Measurements from ENCODE around the gene CFAP61.

DNA sequence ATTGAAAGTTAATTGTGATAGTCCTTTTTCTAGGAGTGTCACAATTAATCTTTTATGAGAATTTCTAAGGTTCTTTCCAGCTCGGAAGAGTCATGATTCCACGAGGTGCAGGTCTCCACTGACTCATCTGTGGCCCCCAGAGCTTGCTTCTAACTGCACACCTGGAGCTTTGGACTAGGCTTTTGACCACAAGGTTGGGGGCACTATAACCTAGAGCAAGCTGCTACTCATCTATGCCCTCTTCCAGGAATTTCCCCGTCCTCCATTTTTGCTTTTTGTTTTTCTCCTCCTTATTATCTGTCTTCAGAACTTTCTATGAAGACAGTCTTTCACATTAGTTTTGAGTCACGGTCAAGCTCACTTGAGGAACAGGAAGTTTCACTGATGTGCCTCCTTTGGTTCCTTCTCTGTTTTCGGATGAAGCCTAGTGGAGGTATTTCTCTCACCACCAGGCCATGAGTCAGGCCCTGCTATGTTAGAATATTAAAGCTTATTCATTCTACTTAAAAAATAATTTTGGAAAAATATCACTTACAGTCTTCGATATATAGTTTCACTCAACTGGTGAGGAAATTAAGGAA is 196.4 kb downstream of the CFAP61 start:
- TF ChIP-seq, protein P1, sequence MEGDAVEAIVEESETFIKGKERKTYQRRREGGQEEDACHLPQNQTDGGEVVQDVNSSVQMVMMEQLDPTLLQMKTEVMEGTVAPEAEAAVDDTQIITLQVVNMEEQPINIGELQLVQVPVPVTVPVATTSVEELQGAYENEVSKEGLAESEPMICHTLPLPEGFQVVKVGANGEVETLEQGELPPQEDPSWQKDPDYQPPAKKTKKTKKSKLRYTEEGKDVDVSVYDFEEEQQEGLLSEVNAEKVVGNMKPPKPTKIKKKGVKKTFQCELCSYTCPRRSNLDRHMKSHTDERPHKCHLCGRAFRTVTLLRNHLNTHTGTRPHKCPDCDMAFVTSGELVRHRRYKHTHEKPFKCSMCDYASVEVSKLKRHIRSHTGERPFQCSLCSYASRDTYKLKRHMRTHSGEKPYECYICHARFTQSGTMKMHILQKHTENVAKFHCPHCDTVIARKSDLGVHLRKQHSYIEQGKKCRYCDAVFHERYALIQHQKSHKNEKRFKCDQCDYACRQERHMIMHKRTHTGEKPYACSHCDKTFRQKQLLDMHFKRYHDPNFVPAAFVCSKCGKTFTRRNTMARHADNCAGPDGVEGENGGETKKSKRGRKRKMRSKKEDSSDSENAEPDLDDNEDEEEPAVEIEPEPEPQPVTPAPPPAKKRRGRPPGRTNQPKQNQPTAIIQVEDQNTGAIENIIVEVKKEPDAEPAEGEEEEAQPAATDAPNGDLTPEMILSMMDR (conservative IDR thresholded peaks at IDR 0.05; ENCODE audit: low read length), result no peak
- TF ChIP-seq EZH2phosphoT487 (IDR thresholded peaks at IDR 0.05; ENCODE audit: borderline replicate concordance), result no peak

Data from Loucy (cell line).